Stomach (tissue), 9 donors: ENCODE measurements around the gene SORCS1. TPM values are rescaled to one million over a fixed set of nuclear protein-coding genes. Genes with fewer than 3 reads are reported as not detected.

Experiments
- DNase-seq, 2 donors: peaks; one replicate each; pipeline versions ENCODE4 v3.0.0 to v3.0.0-alpha.2; 2013 to 2019
- H3K27ac ChIP-seq, 5 donors: fragments of 200-600 bp in 4 of 5; sonication (generic) in 4 of 5; one replicate each; pipeline ENCODE4 v1.5.1; 2013 to 2019; ENCODE audit warnings: mild to moderate bottlenecking in 1 of 5, moderate library complexity in 1 of 5
- H3K27me3 ChIP-seq, 3 donors: fragments of 200-600 bp; sonication (generic); one replicate each; pipeline ENCODE4 v1.5.1; 2017 to 2019; ENCODE audit warnings: mixed run types in 1 of 3
- H3K36me3 ChIP-seq, 4 donors: fragments of 200-600 bp; sonication (generic); 1 replicate in 3 of 4; 2 replicates in 1 of 4; pipeline ENCODE4 v1.5.1; 2016 to 2019
- H3K4me1 ChIP-seq, 4 donors: fragments of 200-600 bp; sonication (generic); one replicate each; pipeline ENCODE4 v1.5.1; 2016 to 2019
- H3K4me3 ChIP-seq, 4 donors: fragments of 200-600 bp; sonication (generic) in 3 of 4; one replicate each; pipeline ENCODE4 v1.5.1; 2016 to 2019; ENCODE audit warnings: mild to moderate bottlenecking in 1 of 4
- H3K9me3 ChIP-seq, 4 donors: fragments of 200-600 bp; sonication (generic); one replicate each; pipeline ENCODE4 v1.5.1; 2016 to 2019
- CTCF ChIP-seq, 7 experiments: fragments of 450-650 bp in 4 of 7; fragments of 200-600 bp in 3 of 7; sonication (generic) in 3 of 7; IDR thresholded peaks; one replicate each; pipeline ENCODE4 v1.5.1; 2016 to 2019; ENCODE audit warnings: antibody characterized with exemption in 7 of 7, control low read depth in 2 of 7, mild to moderate bottlenecking in 1 of 7
- EP300 ChIP-seq: sonication (generic); formaldehyde crosslinking; IDR thresholded peaks from one replicate; pipeline ENCODE4 v1.6.1; 2017; ENCODE audit warnings: antibody characterized with exemption
- POLR2A ChIP-seq, 4 donors: fragments of 450-650 bp; IDR thresholded peaks; one replicate each; pipeline ENCODE4 v1.6.1; 2016; ENCODE audit warnings: antibody characterized with exemption in 4 of 4, control low read depth in 2 of 4, mild to moderate bottlenecking in 1 of 4, moderate library complexity in 1 of 4
- POLR2AphosphoS5 ChIP-seq, 3 donors: sonication (generic); formaldehyde crosslinking; IDR thresholded peaks; one replicate each; pipeline ENCODE4 v1.6.1; 2016; ENCODE audit warnings: antibody characterized with exemption in 3 of 3
- WGBS, 5 donors: extraction: QIAGEN DNeasy Blood & Tissue Kit in 3 of 5; methylation state at CpG; one replicate each; pipeline versions ENCODE4 v1.1.5 to v1.1.7; 2013 to 2018; 5-methylcytosine and 5-hydroxymethylcytosine counted together
- intact Hi-C: fragments of 100-400 bp; cut with DNase I; formaldehyde crosslinking; loops from one replicate; pipeline ENCODE4 v1.15.1; 2023; ENCODE audit warnings: low total_unique reads
- polyA plus RNA-seq, 3 donors: library from polyadenylated mRNA; stranded (reverse); fragments of 200-250 nt; gene quantifications; one replicate each; pipeline ENCODE4 v1.2.3, GENCODE V29; 2013
- total RNA-seq, 5 donors: library from RNA; depleted of rRNA; stranded (reverse); fragments of >200 nt; gene quantifications; one replicate each; pipeline versions ENCODE4 v1.1.0 to v1.2.3, GENCODE V29; 2014 to 2016
- donor health status: healthy with polysubstance abuse.
- donor health status: Bipolar disorder and iron deficiency.
- donor health status: healthy.

The SORCS1 gene
- total and polyA plus RNA-seq, 8 donors: 0.25 to 10.1 (median 0.69) TPM

DNA sequence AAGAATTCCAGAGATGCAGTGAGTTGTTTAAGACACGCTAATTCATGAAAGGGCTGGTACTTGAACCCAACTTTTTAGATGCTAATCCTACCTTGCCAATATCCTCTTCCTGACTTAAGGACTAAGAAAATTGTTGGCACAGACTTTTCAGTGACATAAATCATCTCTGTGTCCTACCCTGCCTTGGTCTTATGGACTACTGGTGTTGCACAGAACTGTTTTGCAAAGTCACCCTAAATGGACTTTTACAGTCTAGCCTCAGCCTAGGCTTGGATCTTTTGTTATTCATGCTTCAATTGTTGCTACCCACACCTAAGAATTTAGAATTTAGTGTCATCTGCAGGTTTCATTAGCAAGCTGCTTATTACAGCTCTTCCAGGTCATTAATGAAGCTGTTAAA, 112.7 kb downstream of the SORCS1 start:
- 76 to 90% (median 78%) methylated on average over 1 of the region's 1 CpG for WGBS, 5 donors

GRCh38 chr10:107043461-107043860, 121.0 kb downstream of the SORCS1 start:
- intact Hi-C loops: no loop called here
- TF ChIP-seq POLR2AphosphoS5 (IDR thresholded peaks at IDR 0.05) (no peak), CTCF (IDR thresholded peaks at IDR 0.05) (no peak), POLR2A (IDR thresholded peaks at IDR 0.05) (no peak), EP300 (no peak)
- no peaks in the 10 kb centered on the region for H3K36me3 ChIP-seq
- H3K4me1 ChIP-seq: no peaks in the 10 kb centered on the region
- no peak overlapping the region for H3K4me3 ChIP-seq
- H3K27me3 ChIP-seq: no peaks in the 10 kb centered on the region
- H3K9me3 ChIP-seq: no peaks in the 10 kb centered on the region
- 48 to 87% (median 70%) methylated on average over 3 of the region's 3 CpGs for WGBS, 5 donors
- no peak for DNase-seq
- no peak overlapping the region for H3K27ac ChIP-seq

More for the DNA sequence above, 112.7 kb downstream of the SORCS1 start:
- no peak for DNase-seq
- no peaks in the 10 kb centered on the region for H3K4me1 ChIP-seq
- no peaks in the 10 kb centered on the region for H3K36me3 ChIP-seq
- no peaks in the 10 kb centered on the region for H3K27me3 ChIP-seq
- H3K9me3 ChIP-seq: no peaks in the 10 kb centered on the region
- H3K27ac ChIP-seq: no peak overlapping the region
- TF ChIP-seq EP300 (no peak), CTCF (IDR thresholded peaks at IDR 0.05) (no peak), POLR2A (IDR thresholded peaks at IDR 0.05) (no peak), POLR2AphosphoS5 (IDR thresholded peaks at IDR 0.05) (no peak)
- intact Hi-C loops: no loop called here
- H3K4me3 ChIP-seq: no peak overlapping the region

GRCh38 chr10:107037192-107038122, 127.0 kb downstream of the SORCS1 start:
- no peaks in the 10 kb centered on the region for H3K27me3 ChIP-seq
- 68 to 81% (median 78%) methylated on average over 10 of the region's 10 CpGs for WGBS, 5 donors
- no peaks in the 10 kb centered on the region for H3K4me1 ChIP-seq
- no peak for DNase-seq
- H3K4me3 ChIP-seq: no peak overlapping the region
- no peak overlapping the region for H3K27ac ChIP-seq
- intact Hi-C loops: no loop called here
- H3K9me3 ChIP-seq: no peaks in the 10 kb centered on the region
- no peaks in the 10 kb centered on the region for H3K36me3 ChIP-seq
- TF ChIP-seq POLR2A (IDR thresholded peaks at IDR 0.05) (no peak), CTCF (IDR thresholded peaks at IDR 0.05) (no peak), EP300 (no peak), POLR2AphosphoS5 (IDR thresholded peaks at IDR 0.05) (no peak)

DNA sequence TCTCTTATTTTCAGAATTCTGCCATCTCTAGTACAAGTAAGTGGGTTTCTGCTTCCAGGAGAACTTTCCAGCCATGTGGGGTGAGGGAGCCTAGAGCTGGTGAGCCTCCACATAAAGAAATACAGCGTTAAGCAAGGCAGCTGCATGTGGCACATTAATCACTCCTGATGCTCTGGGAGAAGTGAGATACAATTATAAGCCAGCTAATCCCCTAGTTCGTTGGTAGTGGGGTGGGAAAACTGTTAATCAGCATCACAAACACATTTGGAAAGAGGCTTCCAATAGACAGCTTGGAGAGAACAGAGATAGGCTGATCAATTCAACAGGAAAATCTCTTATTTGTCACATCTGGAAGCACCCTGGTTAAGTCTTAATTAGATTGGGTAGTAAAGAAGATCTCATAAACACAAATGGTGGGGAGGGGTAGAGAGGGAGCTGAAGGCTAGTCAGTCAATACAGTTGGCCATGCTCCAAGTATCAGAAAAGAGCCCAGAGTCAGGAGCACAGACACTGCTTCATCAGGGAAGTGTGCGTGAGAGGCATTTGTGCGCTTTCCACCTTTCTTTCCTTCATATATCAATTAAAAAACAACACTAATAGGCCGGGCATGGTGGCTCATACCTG, 130.6 kb downstream of the SORCS1 start:
- Histone ChIP-seq H3K36me3 (no peaks in the 10 kb centered on the region), H3K4me1 (no peaks in the 10 kb centered on the region), H3K4me3 (no peak overlapping the region), H3K27me3 (no peaks in the 10 kb centered on the region), H3K27ac (no peak overlapping the region), H3K9me3 (no peaks in the 10 kb centered on the region)
- intact Hi-C loops: no loop called here
- peak in 1 of 2 donors; percentile 13 for DNase-seq
- TF ChIP-seq POLR2AphosphoS5 (IDR thresholded peaks at IDR 0.05): no peak
- no peak for TF ChIP-seq POLR2A (IDR thresholded peaks at IDR 0.05)
- no peak for TF ChIP-seq EP300
- no peak for TF ChIP-seq CTCF (IDR thresholded peaks at IDR 0.05)
- WGBS, 5 donors: 64 to 77% (median 69%) methylated on average over 5 of the region's 5 CpGs
